ENCODE measurements around the gene MRPL53.
"Not testable (repeated sequence)": the region's sequence is repeated elsewhere in the genome, so short reads cannot be mapped to it uniquely, and the experiment has no call there.

MRPL53 gene

GRCh38 chr2:74481431-74481830, 9.0 kb upstream of the MRPL53 start:
- DNase-seq, result no peak

- no peak for DNase-seq
Observed at GRCh38 chr2:74474899-74475298, 2.4 kb upstream of the MRPL53 start.

- no peak for DNase-seq
Observed at GRCh38 chr2:74474481-74474880, 2.0 kb upstream of the MRPL53 start.

- no peak for DNase-seq
Observed at GRCh38 chr2:74472945-74473258, 422 bp upstream of the MRPL53 start.

GRCh38 chr2:74471332-74472065, 981 bp downstream of the MRPL53 start:
- DNase-seq, result no peak

GRCh38 chr2:74470742-74471141, 1.7 kb downstream of the MRPL53 start:
- DNase-seq, result not testable (repeated sequence)

GRCh38 chr2:74464406-74464805, 8.1 kb downstream of the MRPL53 start:
- no peak for DNase-seq

GRCh38 chr2:74462786-74463105, 9.7 kb downstream of the MRPL53 start:
- DNase-seq, result no peak

- no peak for DNase-seq
Observed at GRCh38 chr2:74462054-74462785, 10.3 kb downstream of the MRPL53 start.

GRCh38 chr2:74461187-74462053, 11.1 kb downstream of the MRPL53 start:
- peak; percentile 36 for DNase-seq

GRCh38 chr2:74460187-74460586, 12.3 kb downstream of the MRPL53 start:
- peak; percentile 34 for DNase-seq

- DNase-seq, result not testable (repeated sequence)
Observed at GRCh38 chr2:74459503-74460118, 12.9 kb downstream of the MRPL53 start.

- DNase-seq, result peak; percentile 34
Observed at GRCh38 chr2:74458938-74459363, 13.5 kb downstream of the MRPL53 start.

GRCh38 chr2:74458132-74458937, 14.1 kb downstream of the MRPL53 start, which contains the start of gene WBP1:
TSS of gene WBP1 (plus strand) at chr2:74458438. CDS start at chr2:74458603, 165 bp downstream.
- DNase-seq, result peak; percentile 100

GRCh38 chr2:74457549-74458131, 14.8 kb downstream of the MRPL53 start:
- peak; percentile 81 for DNase-seq

GRCh38 chr2:74457129-74457548, 15.3 kb downstream of the MRPL53 start:
- DNase-seq, result no peak

- peak; percentile 96 for DNase-seq
Observed at GRCh38 chr2:74454654-74455511, 17.6 kb downstream of the MRPL53 start, which contains the start of gene INO80B. TSS of gene INO80B (plus strand) at chr2:74455087. CDS start at chr2:74455117, 30 bp downstream.

- no peak for DNase-seq
Observed at GRCh38 chr2:74450570-74451190, 21.8 kb downstream of the MRPL53 start.

GRCh38 chr2:74448771-74449170, 23.7 kb downstream of the MRPL53 start:
- DNase-seq, result no peak

Measured in left hindlimb (tissue), 1 donor.